ENCODE results near the gene NAIF1. TPM values are rescaled to one million over a fixed set of nuclear protein-coding genes. Genes with fewer than 3 reads are reported as not detected.
"Not testable (repeated sequence)": the region's sequence is repeated elsewhere in the genome, so short reads cannot be mapped to it uniquely, and the experiment has no call there.

Gene NAIF1
- polyA plus RNA-seq: 1 to 10 TPM; 4.8 to 6.6 (median 5.1) TPM

GRCh38 chr9:128066713-128067644, at the start of gene NAIF1:
TSS of gene NAIF1 (minus strand) at chr9:128067320. CDS start at chr9:128067101, 219 bp downstream.
- H3K27ac ChIP-seq (ENCODE audit: low read depth, low read length): peak within 1 kb of the TSS; percentile 94
- WGBS, 3 donors: 31 to 35% (median 34%) methylated on average over 52 to 54 of the region's 54 CpGs

GRCh38 chr9:128116104-128117083, 49.3 kb upstream of the NAIF1 start:
- 89 to 91% (median 90%) methylated on average over 16 of the region's 16 CpGs for WGBS, 3 donors
- no peak overlapping the region for H3K27ac ChIP-seq (ENCODE audit: low read depth, low read length)

GRCh38 chr9:128115187-128116103, 48.3 kb upstream of the NAIF1 start:
- H3K27ac ChIP-seq (ENCODE audit: low read depth, low read length): no peak overlapping the region

GRCh38 chr9:128114326-128115186, 47.4 kb upstream of the NAIF1 start:
- 74 to 84% (median 83%) methylated on average over 29 of the region's 29 CpGs for WGBS, 3 donors
- H3K27ac ChIP-seq (ENCODE audit: low read depth, low read length): no peak overlapping the region

More at GRCh38 chr9:128115187-128116103, 48.3 kb upstream of the NAIF1 start:
- 53 to 88% (median 82%) methylated on average over 26 of the region's 26 CpGs for WGBS, 3 donors

- no peak overlapping the region for H3K27ac ChIP-seq (ENCODE audit: low read depth, low read length)
- 86 to 93% (median 88%) methylated on average over 10 to 12 of the region's 12 CpGs for WGBS, 3 donors
Measured at GRCh38 chr9:128113526-128114325, 46.6 kb upstream of the NAIF1 start.

- H3K27ac ChIP-seq (ENCODE audit: low read depth, low read length): not testable (repeated sequence)
- WGBS, 3 donors: 82 to 93% (median 85%) methylated on average over 12 of the region's 12 CpGs
Measured at GRCh38 chr9:128111726-128112125, 44.6 kb upstream of the NAIF1 start.

- WGBS, 3 donors: 75 to 79% (median 76%) methylated on average over 20 of the region's 20 CpGs
- no peak overlapping the region for H3K27ac ChIP-seq (ENCODE audit: low read depth, low read length)
Measured at GRCh38 chr9:128109050-128109709, 42.1 kb upstream of the NAIF1 start.

- no peak overlapping the region for H3K27ac ChIP-seq (ENCODE audit: low read depth, low read length)
- 76 to 82% (median 77%) methylated on average over 15 of the region's 15 CpGs for WGBS, 3 donors
Measured at GRCh38 chr9:128108269-128109049, 41.3 kb upstream of the NAIF1 start.

- H3K27ac ChIP-seq (ENCODE audit: low read depth, low read length): no peak overlapping the region
- WGBS, 3 donors: 79 to 89% (median 86%) methylated on average over 18 of the region's 18 CpGs
Measured at GRCh38 chr9:128107468-128108268, 40.5 kb upstream of the NAIF1 start.

GRCh38 chr9:128106940-128107467, 39.9 kb upstream of the NAIF1 start:
- no peak overlapping the region for H3K27ac ChIP-seq (ENCODE audit: low read depth, low read length)
- 89 to 95% (median 93%) methylated on average over 21 to 23 of the region's 23 CpGs for WGBS, 3 donors

GRCh38 chr9:128106181-128106939, 39.2 kb upstream of the NAIF1 start:
- H3K27ac ChIP-seq (ENCODE audit: low read depth, low read length): no peak overlapping the region

GRCh38 chr9:128105538-128106175, 38.5 kb upstream of the NAIF1 start:
- no peak overlapping the region for H3K27ac ChIP-seq (ENCODE audit: low read depth, low read length)
- 89 to 93% (median 89%) methylated on average over 21 of the region's 21 CpGs for WGBS, 3 donors

More at GRCh38 chr9:128106181-128106939, 39.2 kb upstream of the NAIF1 start:
- WGBS, 3 donors: 89 to 94% (median 89%) methylated on average over 23 of the region's 23 CpGs

- WGBS, 3 donors: 22 to 56% (median 56%) methylated on average over 6 of the region's 6 CpGs
- no peak overlapping the region for H3K27ac ChIP-seq (ENCODE audit: low read depth, low read length)
Measured at GRCh38 chr9:128104171-128104618, 37.1 kb upstream of the NAIF1 start.

Data from adipose tissue (tissue), 3 donors.